BE2C (cell line): Measurements from ENCODE around the gene IL1RAP.

Experiments
- DNase-seq: peaks from one replicate; pipeline ENCODE4 v3.0.0-alpha.2; 2020
- H3K27me3 ChIP-seq: fragments of 250-450 bp; sonication (Bioruptor Pico); 2 replicates; pipeline ENCODE4 v1.5.1; 2020; ENCODE audit warnings: mild to moderate bottlenecking
- H3K36me3 ChIP-seq: fragments of 250-450 bp; sonication (Bioruptor Pico); 2 replicates; pipeline ENCODE4 v1.5.1; 2020; ENCODE audit warnings: mild to moderate bottlenecking
- H3K4me1 ChIP-seq: fragments of 250-450 bp; sonication (Bioruptor Pico); 2 replicates; pipeline ENCODE4 v1.5.1; 2020
- H3K4me3 ChIP-seq: 2 replicates; pipeline ENCODE4 v1.5.1; 2011; ENCODE audit warnings: low read depth, low read length
- H3K9me3 ChIP-seq: fragments of 250-450 bp; sonication (Bioruptor Pico); 2 replicates; pipeline ENCODE4 v1.5.1; 2020
- TF ChIP-seq, protein P1 (sequence below): IDR thresholded peaks from 2 replicates; pipeline ENCODE4 v1.5.1; 2012; ENCODE audit warnings: mild to moderate bottlenecking, low read depth, low read length

IL1RAP gene

DNA sequence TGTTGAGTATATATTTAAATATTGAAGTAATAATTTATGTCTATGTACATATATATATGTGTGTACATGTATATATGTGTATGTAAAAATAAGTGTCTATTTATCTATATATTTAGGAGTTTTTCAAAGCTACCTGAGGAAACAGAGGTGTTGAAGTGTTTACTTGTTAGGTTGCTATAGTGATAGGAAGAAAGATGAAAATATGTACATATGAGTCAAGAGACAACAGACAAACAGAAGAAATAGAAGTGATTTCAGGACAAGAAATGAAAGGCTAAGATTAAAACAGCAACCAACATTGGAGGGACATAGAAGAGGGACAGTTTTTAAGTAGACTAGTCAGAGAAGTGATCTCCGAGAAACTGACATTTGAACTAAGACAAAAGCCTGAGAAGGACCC, 11.1 kb downstream of the IL1RAP start:
- H3K9me3 ChIP-seq, result no peaks in the 10 kb centered on the region
- no peak for DNase-seq
- no peaks in the 10 kb centered on the region for H3K4me1 ChIP-seq
- TF ChIP-seq, protein P1, sequence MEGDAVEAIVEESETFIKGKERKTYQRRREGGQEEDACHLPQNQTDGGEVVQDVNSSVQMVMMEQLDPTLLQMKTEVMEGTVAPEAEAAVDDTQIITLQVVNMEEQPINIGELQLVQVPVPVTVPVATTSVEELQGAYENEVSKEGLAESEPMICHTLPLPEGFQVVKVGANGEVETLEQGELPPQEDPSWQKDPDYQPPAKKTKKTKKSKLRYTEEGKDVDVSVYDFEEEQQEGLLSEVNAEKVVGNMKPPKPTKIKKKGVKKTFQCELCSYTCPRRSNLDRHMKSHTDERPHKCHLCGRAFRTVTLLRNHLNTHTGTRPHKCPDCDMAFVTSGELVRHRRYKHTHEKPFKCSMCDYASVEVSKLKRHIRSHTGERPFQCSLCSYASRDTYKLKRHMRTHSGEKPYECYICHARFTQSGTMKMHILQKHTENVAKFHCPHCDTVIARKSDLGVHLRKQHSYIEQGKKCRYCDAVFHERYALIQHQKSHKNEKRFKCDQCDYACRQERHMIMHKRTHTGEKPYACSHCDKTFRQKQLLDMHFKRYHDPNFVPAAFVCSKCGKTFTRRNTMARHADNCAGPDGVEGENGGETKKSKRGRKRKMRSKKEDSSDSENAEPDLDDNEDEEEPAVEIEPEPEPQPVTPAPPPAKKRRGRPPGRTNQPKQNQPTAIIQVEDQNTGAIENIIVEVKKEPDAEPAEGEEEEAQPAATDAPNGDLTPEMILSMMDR, result no peak
- no peaks in the 10 kb centered on the region for H3K36me3 ChIP-seq
- no peaks in the 10 kb centered on the region for H3K27me3 ChIP-seq
- H3K4me3 ChIP-seq, result no peak overlapping the region

DNA sequence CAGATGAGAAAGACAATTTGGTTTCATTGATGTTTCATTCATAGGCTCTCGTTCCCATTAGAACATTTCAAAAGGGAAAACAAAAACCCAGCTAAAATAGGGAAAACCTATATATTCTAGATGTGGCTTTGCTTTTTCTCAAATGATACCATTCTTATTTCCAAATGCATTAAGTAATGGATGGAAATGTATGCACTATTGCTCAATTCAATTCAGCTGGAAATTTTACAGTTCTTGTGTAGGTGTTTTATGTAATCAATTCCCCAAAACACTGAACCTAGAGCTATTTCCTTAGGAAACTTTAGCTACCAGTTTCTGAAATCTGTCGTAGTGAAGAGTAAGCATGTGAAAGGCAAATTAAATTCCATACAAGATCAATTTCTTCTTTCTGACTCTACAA, 11.7 kb downstream of the IL1RAP start:
- Histone ChIP-seq H3K27me3 (no peaks in the 10 kb centered on the region), H3K4me3 (no peak overlapping the region), H3K4me1 (no peaks in the 10 kb centered on the region), H3K36me3 (no peaks in the 10 kb centered on the region), H3K9me3 (no peaks in the 10 kb centered on the region)
- TF ChIP-seq, protein P1, result no peak
- DNase-seq, result no peak

DNA sequence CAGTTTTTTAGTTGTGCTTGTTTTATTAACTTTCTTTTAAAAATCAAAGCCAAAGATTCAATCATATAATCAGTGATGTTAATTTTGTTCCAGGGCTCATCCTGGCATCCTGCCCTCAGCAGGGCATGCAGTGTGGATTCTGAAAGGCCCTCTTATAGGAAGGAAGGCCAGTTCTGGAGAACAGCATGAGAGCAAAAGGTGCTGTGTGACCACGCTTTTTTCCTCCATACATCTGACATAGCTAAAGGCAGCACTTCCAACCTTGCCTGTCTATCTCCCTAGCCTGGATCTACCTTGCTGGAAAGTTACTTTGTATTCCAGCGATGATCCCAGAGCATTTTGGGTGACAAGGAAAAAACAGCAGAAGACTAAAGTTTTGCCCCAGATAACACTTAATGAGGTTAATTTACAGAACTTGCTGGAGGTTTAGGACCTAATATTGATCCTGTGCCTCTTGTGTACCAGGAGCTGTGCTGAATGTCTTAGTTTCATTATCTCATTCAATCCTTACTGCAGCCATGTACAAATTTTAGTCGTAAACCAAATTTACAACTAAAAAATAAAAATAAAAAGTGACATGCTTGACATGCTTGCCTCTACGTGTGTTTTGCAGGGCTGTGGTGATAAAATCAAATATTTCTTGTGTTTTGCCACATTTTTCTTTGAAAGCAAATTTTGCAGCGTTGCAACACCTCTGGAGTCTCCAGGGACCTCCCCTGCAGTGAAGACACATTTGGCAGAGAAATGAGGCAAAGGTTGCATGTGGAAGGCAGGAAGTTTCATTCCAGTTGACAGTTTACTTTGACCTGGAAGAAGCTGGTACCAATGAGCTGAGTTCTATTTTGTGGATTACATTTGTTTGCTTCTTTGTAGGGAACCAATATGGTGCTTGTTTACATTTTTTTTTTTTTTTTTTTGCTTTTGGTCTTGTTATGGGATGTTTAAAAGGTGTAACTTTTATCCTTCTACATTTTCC, 13.2 kb downstream of the IL1RAP start:
- Histone ChIP-seq H3K4me1 (no peaks in the 10 kb centered on the region), H3K4me3 (no peak overlapping the region)
- DNase-seq, result no peak

DNA sequence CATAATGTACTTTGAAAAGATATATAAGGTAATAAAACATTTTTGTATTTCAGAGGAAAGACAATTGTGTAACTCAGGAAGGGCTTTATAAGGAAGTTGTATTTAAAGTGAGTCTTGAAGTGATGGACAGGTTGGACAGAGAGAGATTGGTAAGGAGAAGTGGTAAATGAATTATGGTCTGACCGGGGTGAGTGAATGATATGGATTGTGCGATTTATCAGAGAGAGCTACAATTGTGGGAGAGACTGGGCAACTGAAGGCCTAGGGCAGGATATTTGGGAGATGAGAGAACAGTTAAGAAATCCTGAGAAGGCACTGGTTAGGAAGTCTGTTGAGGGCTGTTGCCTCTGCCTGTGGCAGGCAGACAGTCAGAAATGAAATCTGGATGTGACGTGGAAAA, 14.8 kb downstream of the IL1RAP start:
- TF ChIP-seq, protein P1, result no peak

More for the DNA sequence above, 13.2 kb downstream of the IL1RAP start:
- Histone ChIP-seq H3K9me3 (no peaks in the 10 kb centered on the region), H3K27me3 (no peaks in the 10 kb centered on the region), H3K36me3 (no peaks in the 10 kb centered on the region)
- TF ChIP-seq, protein P1, result no peak

DNA sequence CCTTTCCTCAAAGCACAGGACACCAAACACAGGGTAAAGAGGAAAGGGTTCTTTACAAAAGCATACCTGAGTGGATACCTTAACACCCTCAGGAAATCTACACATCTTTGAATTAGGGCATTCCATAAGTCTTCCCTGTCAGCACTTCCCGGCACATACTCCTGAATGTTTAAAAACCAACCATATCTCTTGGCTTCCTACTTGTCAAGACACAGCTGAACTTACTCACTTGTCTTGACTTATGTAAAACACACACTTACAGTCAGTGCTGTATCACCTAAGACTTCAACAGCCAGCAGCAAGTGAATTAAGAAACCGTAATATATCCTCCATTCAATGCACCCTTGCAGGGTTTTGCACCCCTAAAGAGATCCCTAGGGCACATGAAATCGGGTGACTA, 17.5 kb downstream of the IL1RAP start:
- Histone ChIP-seq H3K27me3 (no peaks in the 10 kb centered on the region), H3K9me3 (no peaks in the 10 kb centered on the region), H3K4me3 (no peak overlapping the region), H3K36me3 (no peaks in the 10 kb centered on the region), H3K4me1 (no peaks in the 10 kb centered on the region)
- no peak for DNase-seq
- TF ChIP-seq, protein P1, result no peak

More for the DNA sequence above, 14.8 kb downstream of the IL1RAP start:
- Histone ChIP-seq H3K9me3 (no peaks in the 10 kb centered on the region), H3K4me3 (no peak overlapping the region), H3K4me1 (no peaks in the 10 kb centered on the region), H3K27me3 (no peaks in the 10 kb centered on the region), H3K36me3 (no peaks in the 10 kb centered on the region)
- DNase-seq, result no peak

DNA sequence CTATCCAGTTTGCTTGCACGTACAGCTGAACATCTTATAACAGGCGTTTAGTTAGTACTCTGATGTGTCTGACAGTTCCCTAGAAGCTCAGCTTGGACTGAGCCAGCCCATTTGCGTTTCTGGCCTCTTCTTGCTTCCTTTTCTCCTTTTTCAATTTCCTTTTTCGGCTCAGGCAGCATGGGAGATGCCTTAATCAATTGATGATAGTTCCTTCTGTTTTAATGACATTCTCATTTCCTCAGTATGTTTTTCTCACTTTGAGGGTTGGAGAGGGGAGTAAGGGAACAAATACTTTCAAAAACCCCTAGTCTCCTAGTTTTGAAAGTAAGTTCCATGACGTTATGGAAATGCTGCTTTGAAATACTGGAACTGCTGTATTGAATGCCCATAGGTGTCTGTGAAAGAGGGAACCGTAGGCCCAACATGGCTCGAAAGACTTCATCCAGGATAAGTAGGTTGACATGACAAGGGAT, 18.9 kb downstream of the IL1RAP start:
- no peaks in the 10 kb centered on the region for H3K9me3 ChIP-seq
- TF ChIP-seq, protein P1, result no peak
- no peaks in the 10 kb centered on the region for H3K36me3 ChIP-seq
- no peaks in the 10 kb centered on the region for H3K27me3 ChIP-seq
- H3K4me3 ChIP-seq, result no peak overlapping the region
- no peaks in the 10 kb centered on the region for H3K4me1 ChIP-seq
- DNase-seq, result no peak
